WI38 (cell line): ENCODE measurements around the gene PARP14.
"Not testable (repeated sequence)": the region's sequence is repeated elsewhere in the genome, so short reads cannot be mapped to it uniquely, and the experiment has no call there.

Experiments
- H3K4me3 ChIP-seq: 2 replicates; pipeline ENCODE4 v1.5.1; 2011; ENCODE audit warnings: low read depth, mild to moderate bottlenecking, control low read depth, low read length
- TF ChIP-seq, protein P1 (sequence below): IDR thresholded peaks from 2 replicates; pipeline ENCODE4 v1.5.1; 2012; ENCODE audit warnings: low read depth, mild to moderate bottlenecking, control low read depth, low read length

The PARP14 gene

DNA sequence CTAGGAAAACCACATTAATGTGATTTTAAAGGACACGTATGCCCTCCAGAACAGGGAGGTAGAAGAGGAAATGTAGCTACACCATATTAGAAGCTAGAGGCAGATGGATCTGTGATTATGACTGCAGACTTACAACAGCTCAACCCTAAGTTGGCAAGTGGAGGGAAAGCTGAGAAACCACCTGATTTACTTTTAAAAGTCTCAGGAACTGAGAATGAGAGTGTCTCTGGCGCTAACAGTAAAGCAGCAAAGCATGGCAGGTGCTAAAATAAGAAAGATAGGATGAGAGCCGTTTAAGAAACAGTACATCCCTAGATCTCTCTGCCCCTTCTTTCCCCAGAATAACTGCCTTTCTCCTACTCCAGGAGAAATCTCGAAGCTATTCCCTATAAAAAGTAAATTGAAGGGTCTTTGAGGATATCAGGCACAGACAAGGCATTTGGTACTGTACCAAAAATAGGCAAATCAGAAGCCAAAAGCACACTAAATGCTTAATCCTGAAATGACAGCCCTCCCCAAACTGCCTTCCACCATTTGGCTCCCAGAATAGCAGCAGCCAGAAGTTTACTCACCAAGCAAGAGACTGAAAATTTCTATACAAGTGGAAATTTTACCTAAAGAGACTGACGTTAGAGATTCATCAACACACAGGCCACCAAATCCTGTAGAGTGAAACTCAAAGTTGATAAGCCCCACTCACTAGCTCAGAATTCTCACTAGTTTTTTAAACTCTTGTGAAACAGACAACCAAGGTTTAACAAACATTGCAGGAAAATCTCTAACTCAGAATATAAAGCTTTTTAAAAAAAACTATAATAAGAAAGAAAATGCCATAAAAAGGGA, 34.3 kb upstream of the PARP14 start:
- TF ChIP-seq, protein P1, sequence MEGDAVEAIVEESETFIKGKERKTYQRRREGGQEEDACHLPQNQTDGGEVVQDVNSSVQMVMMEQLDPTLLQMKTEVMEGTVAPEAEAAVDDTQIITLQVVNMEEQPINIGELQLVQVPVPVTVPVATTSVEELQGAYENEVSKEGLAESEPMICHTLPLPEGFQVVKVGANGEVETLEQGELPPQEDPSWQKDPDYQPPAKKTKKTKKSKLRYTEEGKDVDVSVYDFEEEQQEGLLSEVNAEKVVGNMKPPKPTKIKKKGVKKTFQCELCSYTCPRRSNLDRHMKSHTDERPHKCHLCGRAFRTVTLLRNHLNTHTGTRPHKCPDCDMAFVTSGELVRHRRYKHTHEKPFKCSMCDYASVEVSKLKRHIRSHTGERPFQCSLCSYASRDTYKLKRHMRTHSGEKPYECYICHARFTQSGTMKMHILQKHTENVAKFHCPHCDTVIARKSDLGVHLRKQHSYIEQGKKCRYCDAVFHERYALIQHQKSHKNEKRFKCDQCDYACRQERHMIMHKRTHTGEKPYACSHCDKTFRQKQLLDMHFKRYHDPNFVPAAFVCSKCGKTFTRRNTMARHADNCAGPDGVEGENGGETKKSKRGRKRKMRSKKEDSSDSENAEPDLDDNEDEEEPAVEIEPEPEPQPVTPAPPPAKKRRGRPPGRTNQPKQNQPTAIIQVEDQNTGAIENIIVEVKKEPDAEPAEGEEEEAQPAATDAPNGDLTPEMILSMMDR = no peak
- H3K4me3 ChIP-seq = no peak overlapping the region

DNA sequence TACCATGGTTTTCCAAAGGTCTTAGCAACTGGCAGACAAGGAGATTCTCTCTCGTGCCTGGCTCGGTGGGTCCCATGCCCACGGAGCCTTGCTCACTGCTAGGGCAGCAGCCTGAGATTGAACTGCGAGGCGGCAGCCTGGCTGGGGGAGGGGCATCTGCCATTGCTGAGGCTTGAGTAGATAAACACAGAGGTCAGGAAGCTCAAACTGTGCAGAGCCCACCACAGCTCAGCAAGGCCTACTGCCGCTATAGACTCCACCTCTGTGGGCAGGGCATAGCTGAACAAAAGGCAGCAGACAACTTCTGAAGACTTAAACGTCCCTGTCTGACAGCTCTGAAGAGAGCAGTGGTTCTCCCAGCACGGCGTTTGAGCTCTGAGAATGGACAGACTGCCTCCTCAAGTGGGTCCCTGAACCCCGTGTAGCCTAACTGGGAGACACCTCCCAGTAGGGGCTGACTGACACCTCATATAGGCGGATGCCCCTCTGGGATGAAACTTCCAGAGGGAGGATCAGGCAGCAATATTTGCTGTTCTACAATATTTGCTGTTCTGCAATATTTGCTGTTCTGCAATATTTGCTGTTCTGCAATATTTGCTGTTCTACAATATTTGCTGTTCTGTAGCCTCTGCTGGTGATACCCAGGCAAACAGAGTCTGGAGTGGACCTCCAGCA, 29.3 kb upstream of the PARP14 start:
- not testable (repeated sequence) for H3K4me3 ChIP-seq

DNA sequence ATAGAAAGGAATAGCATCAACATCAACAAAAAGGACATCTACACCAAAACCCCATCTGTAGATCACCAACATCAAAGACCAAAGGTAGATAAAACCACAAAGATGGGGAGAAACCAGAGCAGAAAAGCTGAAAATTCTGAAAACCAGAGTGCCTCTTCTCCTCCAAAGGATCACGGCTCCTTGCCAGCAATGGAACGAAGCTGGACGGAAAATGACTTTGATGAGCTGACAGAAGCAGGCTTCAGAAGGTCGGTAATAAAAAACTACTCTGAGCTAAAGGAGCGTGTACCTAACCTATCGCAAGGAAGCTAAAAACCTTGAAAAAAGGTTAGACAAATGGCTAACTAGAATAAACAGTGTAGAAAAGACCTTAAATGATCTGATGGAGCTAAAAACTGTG, 28.7 kb upstream of the PARP14 start:
- not testable (repeated sequence) for H3K4me3 ChIP-seq

DNA sequence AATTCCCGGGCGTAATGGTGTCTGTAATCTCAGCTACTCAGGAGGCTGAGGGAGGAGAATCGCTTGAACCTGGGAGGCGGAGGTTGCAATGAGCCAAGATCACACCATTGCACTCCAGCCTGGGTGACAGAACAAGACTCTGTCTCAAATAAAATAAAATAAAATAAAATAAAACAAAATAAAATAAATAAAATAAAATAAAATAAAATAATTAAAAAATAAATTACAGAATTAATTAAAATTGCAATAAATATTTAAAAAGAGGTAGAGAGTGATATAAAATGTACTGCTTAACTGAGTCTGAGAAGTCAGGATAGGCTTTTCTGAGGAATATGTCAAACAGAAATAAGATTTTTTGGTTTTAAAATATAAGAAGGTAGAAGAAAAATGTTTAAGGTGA, 22.3 kb upstream of the PARP14 start:
- not testable (repeated sequence) for H3K4me3 ChIP-seq

DNA sequence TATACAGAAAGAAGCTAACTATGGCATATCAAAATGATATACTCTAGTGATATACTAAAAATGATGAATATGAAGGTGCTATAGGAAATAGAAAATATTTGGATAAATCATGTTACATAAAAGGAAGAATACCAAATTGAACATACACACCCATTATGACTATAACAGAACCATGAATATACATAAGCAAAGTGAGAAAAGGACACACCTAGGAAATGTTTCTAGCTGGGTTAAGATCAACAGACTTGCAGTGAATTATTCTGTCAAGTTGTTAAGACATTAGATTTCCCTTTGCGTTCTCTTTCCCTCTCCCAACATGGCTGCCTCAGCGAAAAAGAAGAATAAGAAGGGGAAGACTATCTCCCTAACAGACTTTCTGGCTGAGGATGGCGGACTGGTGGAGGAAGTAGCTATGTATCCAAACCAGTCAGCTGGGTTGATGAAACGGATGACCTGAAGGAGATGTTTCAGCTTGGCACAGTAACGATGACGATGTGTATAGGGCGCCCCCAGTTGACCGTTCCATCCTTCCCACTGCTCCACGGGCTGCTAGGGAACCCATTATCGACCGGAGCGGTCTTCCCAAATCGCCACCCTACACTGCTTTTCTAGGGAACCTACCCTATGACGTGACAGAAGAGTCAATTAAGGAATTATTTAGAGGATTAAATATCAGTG, 20.2 kb upstream of the PARP14 start:
- TF ChIP-seq, protein P1 = no peak

DNA sequence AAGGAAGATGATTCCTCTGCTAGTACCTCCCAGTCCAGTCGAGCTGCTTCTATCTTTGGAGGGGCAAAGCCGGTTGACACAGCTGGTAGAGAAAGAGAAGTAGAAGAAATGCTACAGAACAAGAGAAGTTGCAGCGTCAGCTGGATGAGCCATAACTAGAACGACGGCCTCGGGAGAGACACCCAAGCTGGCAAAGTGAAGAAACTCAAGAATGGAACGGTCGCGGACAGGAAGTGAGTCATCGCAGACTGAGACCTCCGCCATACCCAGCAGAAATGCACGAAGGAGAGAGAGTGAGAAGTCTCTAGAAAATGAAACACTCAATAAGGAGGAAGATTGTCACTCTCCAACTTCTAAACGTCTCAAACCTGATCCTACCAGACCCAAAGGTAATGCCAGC, 19.0 kb upstream of the PARP14 start:
- no peak overlapping the region for H3K4me3 ChIP-seq
- TF ChIP-seq, protein P1 = no peak

More for the DNA sequence above, 20.2 kb upstream of the PARP14 start:
- H3K4me3 ChIP-seq = no peak overlapping the region

DNA sequence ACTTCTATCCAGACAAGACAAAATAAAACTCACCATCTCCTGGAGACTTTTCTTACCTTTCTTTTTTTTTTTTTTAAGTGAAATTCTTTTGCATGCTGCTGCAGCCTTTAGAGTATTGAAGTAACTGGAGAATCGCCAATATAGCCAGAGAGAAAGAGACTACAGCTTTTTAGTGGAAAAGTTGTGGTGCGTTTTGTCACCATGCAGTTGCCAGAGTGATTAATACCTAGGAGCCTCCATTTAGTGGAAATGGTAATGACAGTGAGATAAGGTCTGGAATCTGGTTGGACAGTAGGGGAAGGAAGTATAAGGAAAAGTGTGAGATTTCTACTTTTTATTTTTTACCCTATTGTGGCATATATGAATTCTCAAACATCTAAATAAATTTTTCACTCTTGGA, 18.1 kb upstream of the PARP14 start:
- TF ChIP-seq, protein P1 = no peak

DNA sequence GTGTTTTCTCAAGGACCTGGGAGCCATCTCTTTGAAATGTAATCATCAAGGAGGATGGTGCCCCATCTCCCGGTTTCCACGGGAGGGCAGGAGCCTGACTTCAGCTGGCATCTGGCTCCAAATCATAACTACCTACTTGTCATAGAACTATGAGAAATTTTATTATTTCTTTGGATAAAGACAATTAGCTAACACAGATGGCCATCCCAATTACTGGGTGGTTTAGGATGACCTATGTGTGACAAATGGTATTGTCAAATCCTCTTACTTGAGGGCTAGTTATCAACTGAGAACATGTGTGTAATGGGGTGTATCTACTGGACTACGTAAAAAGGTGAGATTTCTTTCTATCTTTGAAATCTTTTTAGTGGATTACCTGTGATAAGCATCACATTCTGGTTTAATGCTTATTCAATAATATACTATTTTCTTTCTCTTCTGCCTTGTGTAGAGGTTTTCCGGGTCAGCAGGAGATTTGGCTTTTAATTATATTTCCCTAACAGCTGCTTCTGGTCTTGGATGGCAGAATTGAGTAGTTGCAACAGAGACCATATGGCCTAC, 15.3 kb upstream of the PARP14 start:
- no peak overlapping the region for H3K4me3 ChIP-seq
- TF ChIP-seq, protein P1 = no peak

More for the DNA sequence above, 18.1 kb upstream of the PARP14 start:
- H3K4me3 ChIP-seq = no peak overlapping the region
